ENCODE results near the gene LTK. TPM values are rescaled to one million over a fixed set of nuclear protein-coding genes. Genes with fewer than 3 reads are reported as not detected.

Gene LTK
- total RNA-seq, 1 donor from 2014 or later, result 25.9 TPM

DNA sequence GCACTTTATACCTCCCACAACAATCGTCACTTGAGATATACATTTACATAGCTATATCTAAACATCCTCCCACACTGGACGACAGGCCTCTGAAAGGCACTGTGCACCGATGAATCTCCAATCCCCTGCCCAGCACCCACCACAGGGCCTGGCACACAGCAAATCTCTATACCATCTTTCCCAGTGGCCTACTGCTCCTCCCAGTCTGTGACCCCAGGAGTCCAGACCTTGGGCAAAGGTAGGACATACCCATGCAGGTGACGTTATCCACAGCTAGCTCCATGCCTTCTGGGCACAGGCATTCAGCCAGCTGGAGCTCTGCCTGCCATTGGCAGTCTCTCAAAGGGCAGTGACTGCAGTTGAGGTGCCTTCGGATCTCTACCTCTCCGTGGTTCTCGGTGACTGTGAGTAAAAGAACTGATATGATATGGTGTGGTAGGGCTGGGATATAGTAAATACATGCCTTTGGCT, 5.8 kb downstream of the LTK start:
- intact Hi-C loops (cut with DNase I), result no loop called here
- DNase-seq (no peak), ATAC-seq (peak in 1 of 2 donors; percentile 25)
- H3K36me3 ChIP-seq, result no peaks in the 10 kb centered on the region
- TF ChIP-seq, protein P1, sequence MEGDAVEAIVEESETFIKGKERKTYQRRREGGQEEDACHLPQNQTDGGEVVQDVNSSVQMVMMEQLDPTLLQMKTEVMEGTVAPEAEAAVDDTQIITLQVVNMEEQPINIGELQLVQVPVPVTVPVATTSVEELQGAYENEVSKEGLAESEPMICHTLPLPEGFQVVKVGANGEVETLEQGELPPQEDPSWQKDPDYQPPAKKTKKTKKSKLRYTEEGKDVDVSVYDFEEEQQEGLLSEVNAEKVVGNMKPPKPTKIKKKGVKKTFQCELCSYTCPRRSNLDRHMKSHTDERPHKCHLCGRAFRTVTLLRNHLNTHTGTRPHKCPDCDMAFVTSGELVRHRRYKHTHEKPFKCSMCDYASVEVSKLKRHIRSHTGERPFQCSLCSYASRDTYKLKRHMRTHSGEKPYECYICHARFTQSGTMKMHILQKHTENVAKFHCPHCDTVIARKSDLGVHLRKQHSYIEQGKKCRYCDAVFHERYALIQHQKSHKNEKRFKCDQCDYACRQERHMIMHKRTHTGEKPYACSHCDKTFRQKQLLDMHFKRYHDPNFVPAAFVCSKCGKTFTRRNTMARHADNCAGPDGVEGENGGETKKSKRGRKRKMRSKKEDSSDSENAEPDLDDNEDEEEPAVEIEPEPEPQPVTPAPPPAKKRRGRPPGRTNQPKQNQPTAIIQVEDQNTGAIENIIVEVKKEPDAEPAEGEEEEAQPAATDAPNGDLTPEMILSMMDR (IDR thresholded peaks at IDR 0.05), result no peak
- no peaks in the 10 kb centered on the region for H3K9me3 ChIP-seq
- H3K27ac ChIP-seq, result no peak overlapping the region
- peaks cover 31% of the 10 kb centered on the region for H3K27me3 ChIP-seq (ENCODE audit: low read depth)
- H3K4me1 ChIP-seq, result peaks cover 20% of the 10 kb centered on the region
- no peak overlapping the region for H3K4me3 ChIP-seq

DNA sequence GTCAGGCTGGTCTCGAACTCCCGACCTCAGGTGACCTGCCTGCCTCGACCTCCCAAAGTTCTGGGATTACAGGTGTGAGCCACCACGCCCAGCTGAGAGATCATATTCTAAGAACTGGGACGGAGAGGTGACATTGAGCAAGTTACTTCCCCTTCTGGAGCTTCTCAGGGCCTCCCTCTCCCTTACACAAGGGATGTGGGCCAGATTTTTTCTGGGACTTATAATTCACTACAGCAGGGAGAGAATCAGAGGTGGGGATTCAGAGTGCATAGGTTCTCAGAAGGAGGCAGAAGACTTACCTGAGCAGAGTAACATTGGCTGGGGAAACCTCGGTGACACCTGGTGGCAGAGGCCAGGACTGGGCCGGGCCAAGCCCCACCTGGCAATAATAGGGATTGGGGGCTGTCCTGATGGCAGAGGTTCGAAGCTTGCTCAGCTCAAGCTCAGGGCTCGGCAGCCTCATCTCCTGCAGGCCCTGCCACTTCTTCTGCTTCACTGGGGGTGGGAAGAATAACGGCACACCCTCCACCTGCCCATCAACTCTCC, 6.8 kb downstream of the LTK start:
- ATAC-seq (no peak), DNase-seq (no peak)
- peaks cover 31% of the 10 kb centered on the region for H3K27me3 ChIP-seq (ENCODE audit: low read depth)
- no peak overlapping the region for H3K27ac ChIP-seq
- intact Hi-C loops (cut with DNase I), result no loop called here
- H3K9me3 ChIP-seq, result no peaks in the 10 kb centered on the region
- no peak overlapping the region for H3K4me3 ChIP-seq
- H3K4me1 ChIP-seq, result peaks cover 20% of the 10 kb centered on the region
- no peaks in the 10 kb centered on the region for H3K36me3 ChIP-seq
- TF ChIP-seq, protein P1 (IDR thresholded peaks at IDR 0.05), result no peak

DNA sequence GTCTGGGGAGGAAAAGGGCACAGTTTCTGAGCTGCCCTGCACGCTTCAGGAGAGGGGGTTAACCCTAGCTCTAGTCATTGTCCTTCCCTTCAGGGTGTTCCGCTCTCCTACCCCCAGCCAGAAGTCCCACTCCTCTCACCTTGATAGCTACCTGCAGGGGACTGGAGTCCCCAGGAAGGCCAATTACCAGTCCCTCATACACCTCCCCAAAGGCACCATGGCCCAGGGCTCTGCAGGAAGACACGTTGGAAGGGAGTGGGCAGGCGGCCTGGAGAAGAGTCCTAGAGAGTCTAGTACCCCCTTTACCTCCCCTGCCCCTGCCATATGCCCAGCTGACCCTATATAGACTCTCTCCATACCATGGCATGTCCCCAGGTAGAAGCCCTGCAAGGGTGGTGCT, 7.9 kb downstream of the LTK start:
- peaks cover 25% of the 10 kb centered on the region for H3K4me1 ChIP-seq
- intact Hi-C loops (cut with DNase I), result no loop called here
- H3K4me3 ChIP-seq, result no peak overlapping the region
- H3K27ac ChIP-seq, result no peak overlapping the region
- no peaks in the 10 kb centered on the region for H3K9me3 ChIP-seq
- ATAC-seq, result no peak
- no peaks in the 10 kb centered on the region for H3K36me3 ChIP-seq
- peaks cover 33% of the 10 kb centered on the region for H3K27me3 ChIP-seq (ENCODE audit: low read depth)
- no peak for DNase-seq
- TF ChIP-seq, protein P1 (IDR thresholded peaks at IDR 0.05), result no peak

DNA sequence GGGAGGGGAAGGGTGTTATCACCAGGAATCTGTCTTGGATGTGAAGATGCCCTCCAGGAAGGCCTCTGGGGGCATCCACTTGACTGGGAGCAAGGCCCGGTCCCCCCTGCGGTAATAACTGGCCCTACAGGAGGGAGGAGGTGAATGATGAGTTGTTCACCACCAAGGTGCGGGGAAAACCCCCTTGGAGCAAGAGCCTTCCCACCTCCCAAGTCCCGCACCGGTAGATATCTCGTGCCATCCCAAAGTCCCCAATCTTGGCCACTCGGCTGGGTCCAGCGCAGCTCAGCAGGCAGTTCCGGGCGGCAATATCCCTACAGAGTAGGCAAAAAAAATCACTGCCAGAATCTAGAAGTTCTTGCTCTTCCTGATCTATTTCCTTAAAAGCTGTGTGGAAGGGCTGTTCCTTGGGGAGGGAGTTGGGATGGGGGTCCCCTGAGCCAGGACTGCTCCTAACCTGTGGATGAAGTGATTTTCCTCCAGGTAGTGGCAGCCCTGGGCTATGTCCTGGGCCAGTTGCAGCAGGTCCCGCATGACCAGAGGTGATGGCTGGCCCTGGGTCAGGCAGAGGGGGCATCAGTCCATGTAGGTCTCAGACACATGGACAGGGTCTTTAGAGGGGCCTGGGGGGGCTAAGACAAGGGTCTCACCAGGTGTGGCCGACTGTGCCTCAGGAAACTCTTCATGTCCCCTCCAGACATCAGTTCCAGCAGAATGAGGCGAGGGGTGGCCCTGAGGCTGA, 8.7 kb downstream of the LTK start:
- TF ChIP-seq, protein P1 (IDR thresholded peaks at IDR 0.05), result no peak
- Histone ChIP-seq H3K27me3 (ENCODE audit: low read depth) (peaks cover 34% of the 10 kb centered on the region), H3K27ac (no peak overlapping the region), H3K4me3 (no peak overlapping the region), H3K36me3 (no peaks in the 10 kb centered on the region), H3K9me3 (no peaks in the 10 kb centered on the region), H3K4me1 (peaks cover 25% of the 10 kb centered on the region)
- ATAC-seq (no peak), DNase-seq (no peak)
- intact Hi-C loops (cut with DNase I), result no loop called here

DNA sequence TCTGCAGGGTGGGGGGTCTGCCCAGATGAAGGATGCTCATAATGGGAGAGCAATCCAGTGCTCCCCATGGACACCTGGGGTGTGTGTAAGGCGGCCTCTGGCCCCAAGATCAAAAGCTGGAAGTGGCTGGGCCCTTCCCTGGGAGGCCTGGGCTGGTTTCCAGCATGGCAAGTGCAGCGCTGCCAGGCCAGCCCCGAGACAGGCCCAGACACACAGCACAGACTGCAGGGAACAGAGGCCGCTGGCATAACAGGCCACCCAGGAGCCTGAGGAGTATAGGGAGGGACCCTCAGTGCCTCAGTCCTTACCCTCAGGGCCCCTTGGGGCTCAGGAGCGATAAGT, 10.0 kb downstream of the LTK start:
- TF ChIP-seq, protein P1 (IDR thresholded peaks at IDR 0.05), result no peak
- ATAC-seq (no peak), DNase-seq (no peak)
- H3K4me1 ChIP-seq, result peaks cover 25% of the 10 kb centered on the region
- no peak overlapping the region for H3K4me3 ChIP-seq
- H3K27me3 ChIP-seq (ENCODE audit: low read depth), result peaks cover 45% of the 10 kb centered on the region
- intact Hi-C loops (cut with DNase I), result no loop called here
- H3K9me3 ChIP-seq, result no peaks in the 10 kb centered on the region
- H3K27ac ChIP-seq, result no peak overlapping the region
- H3K36me3 ChIP-seq, result no peaks in the 10 kb centered on the region
